Epithelial cell of esophagus (primary cell): ENCODE results near the gene S100A6.

ENCODE experiments used
- DNase-seq: peaks from one replicate; pipeline ENCODE4 v3.0.0; 2010; ENCODE audit warnings: low read depth
- H3K4me3 ChIP-seq: 2 replicates; pipeline ENCODE4 v1.5.1; 2011; ENCODE audit warnings: mild to moderate bottlenecking, low read length, control low read depth
- CTCF ChIP-seq: IDR thresholded peaks from 2 replicates; pipeline ENCODE4 v1.5.1; 2011; ENCODE audit warnings: low read depth, mild to moderate bottlenecking, low read length, control low read depth, inconsistent platforms; ENCODE audit not compliant: insufficient read depth; ENCODE audit errors: missing control alignments

Gene S100A6

GRCh38 chr1:153542956-153543711, 7.3 kb upstream of the S100A6 start:
- no peak for TF ChIP-seq CTCF
- DNase-seq: peak; percentile 1
- no peak overlapping the region for H3K4me3 ChIP-seq

GRCh38 chr1:153541641-153542590, 6.1 kb upstream of the S100A6 start:
- no peak for DNase-seq
- TF ChIP-seq CTCF: no peak
- H3K4me3 ChIP-seq: no peak overlapping the region

GRCh38 chr1:153540394-153541361, 4.9 kb upstream of the S100A6 start, which contains the start of gene S100A5:
Gene S100A5, minus strand, starts transcription at chr1:153540934. Its CDS starts 743 bp downstream, at chr1:153540191.
- no peak for TF ChIP-seq CTCF
- DNase-seq: peak; percentile 77
- no peak within 1 kb of the TSS for H3K4me3 ChIP-seq

GRCh38 chr1:153539395-153540093, 3.8 kb upstream of the S100A6 start:
- no peak for TF ChIP-seq CTCF
- H3K4me3 ChIP-seq: no peak overlapping the region
- no peak for DNase-seq

GRCh38 chr1:153538315-153538821, 2.6 kb upstream of the S100A6 start:
- H3K4me3 ChIP-seq: no peak overlapping the region
- TF ChIP-seq CTCF: no peak
- peak; percentile 55 for DNase-seq
